Glutamatergic neuron (in vitro differentiated cells): ENCODE results near the gene PFN2. TPM values are rescaled to one million over a fixed set of nuclear protein-coding genes. Genes with fewer than 3 reads are reported as not detected.

ENCODE experiments used
- DNase-seq: peaks from one replicate; pipeline ENCODE4 v3.0.0; 2022
- H3K27ac Mint-ChIP-seq: one replicate; pipeline ENCODE4 v1.8.0; 2020; ENCODE audit warnings: mild to moderate bottlenecking, mixed read lengths, inconsistent platforms; ENCODE audit not compliant: unreplicated experiment
- H3K27me3 Mint-ChIP-seq: one replicate; pipeline ENCODE4 v1.8.0; 2020; ENCODE audit warnings: mild to moderate bottlenecking, moderate library complexity, mixed read lengths, inconsistent platforms; ENCODE audit not compliant: unreplicated experiment
- H3K36me3 Mint-ChIP-seq: one replicate; pipeline ENCODE4 v1.8.0; 2020; ENCODE audit warnings: mild to moderate bottlenecking, mixed read lengths, inconsistent platforms; ENCODE audit not compliant: unreplicated experiment
- H3K4me1 Mint-ChIP-seq: one replicate; pipeline ENCODE4 v1.8.0; 2020; ENCODE audit warnings: mild to moderate bottlenecking, low read depth, mixed read lengths, inconsistent platforms; ENCODE audit not compliant: unreplicated experiment
- H3K4me3 Mint-ChIP-seq: one replicate; pipeline ENCODE4 v1.8.0; 2020; ENCODE audit warnings: mild to moderate bottlenecking, mixed read lengths, inconsistent platforms; ENCODE audit not compliant: unreplicated experiment
- H3K9me3 Mint-ChIP-seq: one replicate; pipeline ENCODE4 v1.8.0; 2020; ENCODE audit warnings: mild to moderate bottlenecking, moderate library complexity, mixed read lengths, inconsistent platforms; ENCODE audit not compliant: unreplicated experiment
- total RNA-seq: library from RNA; stranded (reverse); fragmentation: NEBNext Ultra II Directional; extraction: Animal tissue kit (Norgen Biotek cat#: 25700); gene quantifications from one replicate; pipeline ENCODE4 v1.2.1, GENCODE V29; 2021; ENCODE audit not compliant: unreplicated experiment
- TF ChIP-seq, protein P1 (sequence below): fragments of 200-600 bp; sonication (generic); IDR thresholded peaks from one replicate; pipeline ENCODE4 v1.5.0; 2021; ENCODE audit not compliant: partially characterized antibody, unreplicated experiment

The PFN2 gene
- total RNA-seq, 1 donor from 2014 or later, result 364 TPM

DNA sequence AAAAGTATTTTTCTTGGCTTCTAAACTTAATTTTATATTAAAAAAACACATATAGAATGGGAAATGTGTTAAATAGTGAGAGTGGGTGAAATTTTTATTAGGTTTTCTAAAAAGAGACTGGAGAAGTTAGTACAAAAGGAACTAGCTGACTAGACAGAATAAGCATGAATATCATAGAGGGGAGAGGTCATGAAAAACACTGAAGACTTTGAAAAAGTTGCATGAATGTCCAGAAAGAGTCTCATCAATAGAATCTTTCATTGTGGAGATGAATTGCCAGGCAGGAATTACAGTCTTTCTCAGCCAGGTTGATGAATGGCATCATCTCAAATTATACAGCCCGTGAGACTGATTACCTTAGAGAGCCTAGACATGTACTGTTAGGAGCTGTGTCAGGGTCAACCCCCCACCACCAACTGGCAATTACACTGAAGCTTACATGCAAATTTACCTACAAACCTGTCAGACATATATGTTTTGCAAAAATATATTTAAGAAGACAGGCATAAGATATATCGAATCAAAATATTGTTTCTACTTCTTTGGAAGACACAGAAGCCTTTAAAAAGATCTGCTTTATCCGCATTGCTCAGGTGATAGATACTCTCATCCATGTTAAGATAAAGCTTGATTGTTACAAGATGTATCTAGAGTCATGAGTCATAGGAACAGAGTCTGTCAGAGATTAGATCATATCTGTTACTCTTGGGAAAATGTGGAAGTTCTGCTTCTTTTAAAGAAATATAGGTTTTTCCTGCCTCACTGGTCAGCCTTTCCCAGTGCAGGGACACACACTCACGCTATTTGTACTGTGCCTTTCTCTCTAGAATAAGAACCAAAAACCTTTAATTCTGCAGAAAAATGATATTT is 34.8 kb upstream of the PFN2 start:
- no peak overlapping the region for H3K27ac Mint-ChIP-seq
- peaks cover 6% of the 10 kb centered on the region for H3K36me3 Mint-ChIP-seq
- DNase-seq, result no peak
- no peaks in the 10 kb centered on the region for H3K27me3 Mint-ChIP-seq
- peaks cover 4% of the 10 kb centered on the region for H3K9me3 Mint-ChIP-seq
- TF ChIP-seq, protein P1, sequence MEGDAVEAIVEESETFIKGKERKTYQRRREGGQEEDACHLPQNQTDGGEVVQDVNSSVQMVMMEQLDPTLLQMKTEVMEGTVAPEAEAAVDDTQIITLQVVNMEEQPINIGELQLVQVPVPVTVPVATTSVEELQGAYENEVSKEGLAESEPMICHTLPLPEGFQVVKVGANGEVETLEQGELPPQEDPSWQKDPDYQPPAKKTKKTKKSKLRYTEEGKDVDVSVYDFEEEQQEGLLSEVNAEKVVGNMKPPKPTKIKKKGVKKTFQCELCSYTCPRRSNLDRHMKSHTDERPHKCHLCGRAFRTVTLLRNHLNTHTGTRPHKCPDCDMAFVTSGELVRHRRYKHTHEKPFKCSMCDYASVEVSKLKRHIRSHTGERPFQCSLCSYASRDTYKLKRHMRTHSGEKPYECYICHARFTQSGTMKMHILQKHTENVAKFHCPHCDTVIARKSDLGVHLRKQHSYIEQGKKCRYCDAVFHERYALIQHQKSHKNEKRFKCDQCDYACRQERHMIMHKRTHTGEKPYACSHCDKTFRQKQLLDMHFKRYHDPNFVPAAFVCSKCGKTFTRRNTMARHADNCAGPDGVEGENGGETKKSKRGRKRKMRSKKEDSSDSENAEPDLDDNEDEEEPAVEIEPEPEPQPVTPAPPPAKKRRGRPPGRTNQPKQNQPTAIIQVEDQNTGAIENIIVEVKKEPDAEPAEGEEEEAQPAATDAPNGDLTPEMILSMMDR, result no peak
- no peaks in the 10 kb centered on the region for H3K4me1 Mint-ChIP-seq
- no peak overlapping the region for H3K4me3 Mint-ChIP-seq

DNA sequence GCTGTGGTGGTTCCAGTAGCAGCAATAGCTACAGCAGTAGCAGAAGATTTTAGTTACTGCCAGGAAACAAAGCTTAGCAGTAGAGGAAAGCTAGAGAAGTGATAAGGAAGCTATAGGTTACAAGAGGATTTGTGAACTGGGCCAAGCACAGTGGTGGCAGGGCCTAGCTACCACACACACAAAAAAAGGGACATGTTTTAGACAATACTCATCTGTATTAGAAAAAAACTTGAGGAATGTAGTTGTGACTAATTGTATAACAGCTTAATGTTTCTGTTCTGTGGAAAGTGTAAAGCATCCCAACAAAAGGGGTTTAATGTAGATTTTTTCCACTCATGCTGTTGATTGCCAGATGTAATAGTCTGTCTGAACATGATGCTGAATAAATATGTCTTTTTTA is 29.9 kb upstream of the PFN2 start:
- TF ChIP-seq, protein P1, result no peak
- Mint-ChIP-seq H3K9me3 (peaks cover 4% of the 10 kb centered on the region), H3K4me1 (no peaks in the 10 kb centered on the region), H3K27me3 (no peaks in the 10 kb centered on the region), H3K27ac (no peak overlapping the region), H3K36me3 (peaks cover 10% of the 10 kb centered on the region), H3K4me3 (no peak overlapping the region)
- DNase-seq, result no peak

DNA sequence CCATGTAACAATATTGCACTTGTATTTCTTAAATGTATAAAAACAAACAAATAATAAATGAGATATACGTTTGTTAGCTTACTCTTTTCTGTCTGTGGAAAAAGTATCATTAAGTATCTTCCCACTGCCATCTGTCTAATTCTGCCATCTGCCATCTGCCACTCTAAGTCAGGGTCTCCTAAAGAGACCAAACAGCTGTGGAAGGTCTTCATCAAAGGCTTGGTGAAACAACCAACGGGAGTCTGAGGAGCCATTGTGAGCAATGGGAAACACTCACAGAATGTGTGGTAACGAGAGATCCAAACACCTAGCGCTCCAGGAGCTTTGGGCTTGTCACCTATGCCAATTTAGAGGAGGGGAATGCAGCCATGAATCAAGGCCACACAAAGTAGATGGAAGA is 28.7 kb upstream of the PFN2 start:
- Mint-ChIP-seq H3K4me1 (no peaks in the 10 kb centered on the region), H3K4me3 (no peak overlapping the region), H3K9me3 (peaks cover 4% of the 10 kb centered on the region), H3K27me3 (no peaks in the 10 kb centered on the region), H3K36me3 (peaks cover 17% of the 10 kb centered on the region), H3K27ac (no peak overlapping the region)
- DNase-seq, result no peak
- TF ChIP-seq, protein P1, result no peak

- DNase-seq, result no peak
- peaks cover 17% of the 10 kb centered on the region for H3K36me3 Mint-ChIP-seq
- TF ChIP-seq, protein P1, result no peak
- no peak overlapping the region for H3K27ac Mint-ChIP-seq
- no peaks in the 10 kb centered on the region for H3K4me1 Mint-ChIP-seq
- H3K4me3 Mint-ChIP-seq, result no peak overlapping the region
- H3K9me3 Mint-ChIP-seq, result peaks cover 5% of the 10 kb centered on the region
- H3K27me3 Mint-ChIP-seq, result no peaks in the 10 kb centered on the region
These were observed 28.3 kb upstream of the PFN2 start for GRCh38 chr3:149998946-149999345.

GRCh38 chr3:149992416-149993058 is 21.8 kb upstream of the PFN2 start:
- DNase-seq, result no peak
- TF ChIP-seq, protein P1, result no peak
- H3K4me1 Mint-ChIP-seq, result no peaks in the 10 kb centered on the region
- H3K27me3 Mint-ChIP-seq, result no peaks in the 10 kb centered on the region
- H3K4me3 Mint-ChIP-seq, result no peak overlapping the region
- H3K36me3 Mint-ChIP-seq, result peaks cover 10% of the 10 kb centered on the region
- peaks cover 5% of the 10 kb centered on the region for H3K9me3 Mint-ChIP-seq
- H3K27ac Mint-ChIP-seq, result no peak overlapping the region
